Caco-2 (cell line): ENCODE measurements around the gene MFRP. TPM values are rescaled to one million over a fixed set of nuclear protein-coding genes. Genes with fewer than 3 reads are reported as not detected.
A peak's percentile ranks its signal among the peaks of the same experiment; 100 is the strongest.

Experiments used
- BruUV-seq: library from RNA; stranded (reverse); fragments of 400-500 nt; replicated peaks from 2 replicates; lab custom pipeline; 2021; lab: Mats Ljungman, UMichigan
- CTCF ChIA-PET: fragments of 300-600 bp; sonication (Branson Sonifier 250); formaldehyde crosslinking; loops from one replicate; lab custom pipeline; 2022; ENCODE audit warnings: antibody characterized with exemption; lab: Charles Lee
- POLR2A ChIA-PET: fragments of 300-600 bp; sonication (Branson Sonifier 250); formaldehyde crosslinking; loops from one replicate; lab custom pipeline; 2022; ENCODE audit warnings: antibody characterized with exemption; lab: Charles Lee
- DNase-seq, 2 experiments: peaks; one replicate each; pipeline versions ENCODE4 v3.0.0 to v3.0.0-alpha.2; 2020 to 2022
- H3K27me3 ChIP-seq: replicated peaks from 2 replicates; pipeline ENCODE4 v1.6.0; 2011; ENCODE audit warnings: low read length; ENCODE audit not compliant: control insufficient read depth, insufficient read depth
- H3K36me3 ChIP-seq: 2 replicates; pipeline ENCODE4 v1.5.1; 2011; ENCODE audit warnings: low read length; ENCODE audit not compliant: control insufficient read depth, insufficient read depth
- H3K4me1 ChIP-seq: fragments of 250-450 bp; sonication (Bioruptor Pico); 2 replicates; pipeline ENCODE4 v1.5.1; 2020; ENCODE audit warnings: mild to moderate bottlenecking
- H3K4me3 ChIP-seq: 2 replicates; pipeline ENCODE4 v1.5.1; 2011; ENCODE audit warnings: low read depth, mild to moderate bottlenecking, control low read depth, low read length
- H3K9me3 ChIP-seq: fragments of 250-450 bp; sonication (Bioruptor Pico); 2 replicates; pipeline ENCODE4 v1.5.1; 2020; ENCODE audit warnings: mild to moderate bottlenecking, moderate library complexity
- H3K27ac Mint-ChIP-seq: one replicate; pipeline ENCODE4 v1.8.0; 2022; ENCODE audit warnings: mixed read lengths; ENCODE audit not compliant: unreplicated experiment
- H3K27me3 Mint-ChIP-seq: one replicate; pipeline ENCODE4 v1.8.0; 2022; ENCODE audit warnings: mixed read lengths; ENCODE audit not compliant: insufficient read depth, unreplicated experiment
- H3K36me3 Mint-ChIP-seq: one replicate; pipeline ENCODE4 v1.8.0; 2022; ENCODE audit warnings: mild to moderate bottlenecking, mixed read lengths; ENCODE audit not compliant: insufficient read depth, unreplicated experiment
- H3K4me1 Mint-ChIP-seq: one replicate; pipeline ENCODE4 v1.8.0; 2022; ENCODE audit warnings: low read depth, mixed read lengths; ENCODE audit not compliant: unreplicated experiment
- H3K4me3 Mint-ChIP-seq: one replicate; pipeline ENCODE4 v1.8.0; 2022; ENCODE audit warnings: mild to moderate bottlenecking, moderate library complexity, mixed read lengths; ENCODE audit not compliant: unreplicated experiment
- H3K9me3 Mint-ChIP-seq: one replicate; pipeline ENCODE4 v1.8.0; 2022; ENCODE audit warnings: mixed read lengths; ENCODE audit not compliant: unreplicated experiment
- intact Hi-C: fragments of 100-400 bp; cut with micrococcal nuclease; formaldehyde crosslinking; loops from one replicate; pipeline ENCODE4 v1.10.0; 2022; ENCODE audit not compliant: unreplicated experiment
- total RNA-seq: library from RNA; stranded (reverse); gene quantifications from 2 replicates; pipeline ENCODE4 v1.2.3, GENCODE V29; 2022
- TF ChIP-seq, protein P1 (sequence below), 2 experiments: fragments of 200-600 bp in 1 of 2; IDR thresholded peaks; 1 replicate in 1 of 2; 2 replicates in 1 of 2; pipeline versions ENCODE4 v1.5.1 to v1.8.0; 2011 to 2022; ENCODE audit warnings: antibody characterized with exemption in 1 of 2, control low read depth in 1 of 2, inconsistent platforms in 1 of 2, low read depth in 1 of 2, low read length in 1 of 2, mild to moderate bottlenecking in 1 of 2, moderate library complexity in 1 of 2; ENCODE audit not compliant: insufficient read depth in 1 of 2, severe bottlenecking in 1 of 2, unreplicated experiment in 1 of 2

MFRP gene
- total RNA-seq, 1 experiment from 2014 or later: not detected

DNA sequence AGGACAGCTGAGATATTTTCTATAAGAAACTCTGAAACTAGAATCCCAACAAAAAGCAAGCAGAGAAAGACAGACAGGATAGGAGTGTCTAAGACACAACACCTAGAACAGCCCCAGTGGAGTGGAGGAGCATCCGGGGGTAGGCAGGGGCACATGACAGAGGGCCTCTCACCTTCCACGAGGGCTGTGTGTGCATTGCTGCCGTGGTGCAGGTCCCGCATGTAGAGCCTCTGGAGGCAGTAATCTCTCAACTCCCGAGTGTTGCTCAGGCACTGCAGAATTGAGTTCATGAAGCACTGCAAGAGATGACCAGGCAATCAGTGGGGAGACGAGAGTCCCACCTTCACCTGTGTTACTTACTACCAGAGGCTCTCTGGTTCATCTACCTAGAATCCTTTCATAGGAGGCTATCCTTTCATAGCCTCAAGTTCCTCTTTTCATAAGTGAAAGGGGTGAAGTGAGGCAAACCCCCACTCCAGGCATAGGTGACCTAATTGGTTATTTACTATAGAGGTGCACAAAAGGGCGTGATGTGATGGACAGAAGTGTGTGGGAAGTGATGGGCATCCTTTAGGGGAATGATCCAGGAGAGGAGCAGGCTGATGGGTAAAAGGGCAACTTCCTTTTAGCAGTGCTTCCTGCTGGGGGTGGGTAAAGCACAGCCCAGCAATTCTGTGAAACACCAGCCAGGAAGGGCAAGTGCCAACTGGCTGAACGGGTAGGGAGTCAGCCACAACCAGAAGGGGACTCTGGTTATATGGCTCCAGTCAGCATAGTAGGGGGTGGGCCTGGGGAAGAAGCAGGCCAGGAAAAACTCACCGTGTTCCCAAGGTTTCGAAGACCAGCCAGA is 13.1 kb upstream of the MFRP start:
- peaks cover 35% of the 10 kb centered on the region for H3K36me3 Mint-ChIP-seq
- H3K27ac Mint-ChIP-seq: peak overlapping the region; percentile 4
- DNase-seq: no peak
- Histone ChIP-seq H3K4me3 (no peak overlapping the region), H3K36me3 (peaks cover 6% of the 10 kb centered on the region; the same call in 1 of the 2 replicates), H3K4me1 (peaks cover 35% of the 10 kb centered on the region), H3K27me3 (no peaks in the 10 kb centered on the region), H3K9me3 (no peaks in the 10 kb centered on the region)
- H3K4me1 Mint-ChIP-seq: peaks cover 28% of the 10 kb centered on the region
- no peaks in the 10 kb centered on the region for H3K9me3 Mint-ChIP-seq
- no TSS peak for BruUV-seq
- H3K27me3 Mint-ChIP-seq: no peaks in the 10 kb centered on the region
- intact Hi-C loops: no loop called here
- CTCF ChIA-PET: interaction anchor here (2.9 kb wide), 1 partner anchor 21 kb away, joined by 91 read pairs; the partner anchor contains the start of gene C1QTNF5
- TF ChIP-seq, protein P1, sequence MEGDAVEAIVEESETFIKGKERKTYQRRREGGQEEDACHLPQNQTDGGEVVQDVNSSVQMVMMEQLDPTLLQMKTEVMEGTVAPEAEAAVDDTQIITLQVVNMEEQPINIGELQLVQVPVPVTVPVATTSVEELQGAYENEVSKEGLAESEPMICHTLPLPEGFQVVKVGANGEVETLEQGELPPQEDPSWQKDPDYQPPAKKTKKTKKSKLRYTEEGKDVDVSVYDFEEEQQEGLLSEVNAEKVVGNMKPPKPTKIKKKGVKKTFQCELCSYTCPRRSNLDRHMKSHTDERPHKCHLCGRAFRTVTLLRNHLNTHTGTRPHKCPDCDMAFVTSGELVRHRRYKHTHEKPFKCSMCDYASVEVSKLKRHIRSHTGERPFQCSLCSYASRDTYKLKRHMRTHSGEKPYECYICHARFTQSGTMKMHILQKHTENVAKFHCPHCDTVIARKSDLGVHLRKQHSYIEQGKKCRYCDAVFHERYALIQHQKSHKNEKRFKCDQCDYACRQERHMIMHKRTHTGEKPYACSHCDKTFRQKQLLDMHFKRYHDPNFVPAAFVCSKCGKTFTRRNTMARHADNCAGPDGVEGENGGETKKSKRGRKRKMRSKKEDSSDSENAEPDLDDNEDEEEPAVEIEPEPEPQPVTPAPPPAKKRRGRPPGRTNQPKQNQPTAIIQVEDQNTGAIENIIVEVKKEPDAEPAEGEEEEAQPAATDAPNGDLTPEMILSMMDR (IDR thresholded peaks at IDR 0.05; ENCODE audit: insufficient read depth in 1 of 2, low read depth in 1 of 2, low read length in 1 of 2, severe bottlenecking in 1 of 2, unreplicated experiment in 1 of 2): no peak
- H3K4me3 Mint-ChIP-seq: no peak overlapping the region
- POLR2A ChIA-PET: no interaction called here

DNA sequence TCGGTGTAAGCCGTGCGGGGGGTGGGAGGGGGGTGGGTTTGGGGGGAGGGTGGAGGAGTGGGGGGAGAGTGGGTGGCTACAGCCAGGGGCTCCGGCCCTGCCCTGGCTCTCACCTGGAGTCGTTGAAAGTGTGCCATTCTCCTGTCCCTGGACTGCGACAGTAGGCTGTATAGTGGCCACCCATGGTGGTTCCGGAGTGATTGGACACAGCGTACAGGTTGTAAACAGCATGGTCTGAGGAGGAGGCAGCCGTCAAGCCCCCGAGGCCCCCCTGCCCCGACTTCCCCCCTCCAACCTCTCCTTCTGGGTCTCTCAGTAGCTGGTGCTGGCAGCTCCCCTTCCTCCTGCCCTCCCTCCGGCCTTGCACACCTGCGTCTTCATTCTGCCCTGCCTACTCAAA is 10.6 kb upstream of the MFRP start:
- H3K27me3 Mint-ChIP-seq: no peaks in the 10 kb centered on the region
- no peaks in the 10 kb centered on the region for H3K27me3 ChIP-seq
- TF ChIP-seq, protein P1 (IDR thresholded peaks at IDR 0.05; ENCODE audit: insufficient read depth in 1 of 2, low read depth in 1 of 2, low read length in 1 of 2, severe bottlenecking in 1 of 2, unreplicated experiment in 1 of 2): no peak
- peaks cover 22% of the 10 kb centered on the region for H3K4me1 Mint-ChIP-seq
- intact Hi-C loops: no loop called here
- H3K9me3 Mint-ChIP-seq: no peaks in the 10 kb centered on the region
- H3K4me3 Mint-ChIP-seq: no peak overlapping the region
- H3K9me3 ChIP-seq: no peaks in the 10 kb centered on the region
- no peak overlapping the region for H3K27ac Mint-ChIP-seq
- peaks cover 6% of the 10 kb centered on the region; the same call in 1 of the 2 replicates for H3K36me3 ChIP-seq
- no TSS peak for BruUV-seq
- DNase-seq: no peak
- H3K4me3 ChIP-seq: no peak overlapping the region
- ChIA-PET POLR2A (no interaction called here), CTCF (interaction anchor here (0.6 to 0.7 kb wide), 3 partner anchors 18 to 58 kb away, joined by 4 to 7 read pairs (median 4); no protein-coding TSS in a partner anchor)
- peaks cover 25% of the 10 kb centered on the region for H3K4me1 ChIP-seq
- H3K36me3 Mint-ChIP-seq: peaks cover 35% of the 10 kb centered on the region

- CTCF ChIA-PET: interaction anchor here (0.6 to 1.8 kb wide), 9 partner anchors 14 to 82 kb away, joined by 3 to 7 read pairs (median 3); partner anchors contain the start of gene USP2
- Mint-ChIP-seq H3K27ac (no peak overlapping the region), H3K36me3 (peaks cover 35% of the 10 kb centered on the region), H3K9me3 (no peaks in the 10 kb centered on the region), H3K4me3 (no peak overlapping the region), H3K27me3 (peaks cover under 1% of the 10 kb centered on the region), H3K4me1 (peaks cover 16% of the 10 kb centered on the region)
- H3K9me3 ChIP-seq: no peaks in the 10 kb centered on the region
- BruUV-seq: no TSS peak
- peaks cover 6% of the 10 kb centered on the region; the same call in 1 of the 2 replicates for H3K36me3 ChIP-seq
- intact Hi-C loops: no loop called here
- no peak for DNase-seq
- POLR2A ChIA-PET: no interaction called here
- TF ChIP-seq, protein P1 (IDR thresholded peaks at IDR 0.05; ENCODE audit: insufficient read depth in 1 of 2, low read depth in 1 of 2, low read length in 1 of 2, severe bottlenecking in 1 of 2, unreplicated experiment in 1 of 2): peak in 1 of 2 experiments; percentile 80
- H3K4me1 ChIP-seq: peaks cover 19% of the 10 kb centered on the region
- no peaks in the 10 kb centered on the region for H3K27me3 ChIP-seq
- H3K4me3 ChIP-seq: no peak overlapping the region
Observed at GRCh38 chr11:119356349-119357031, 10.0 kb upstream of the MFRP start.
